ENCODE results near the gene ITGAL. TPM values are rescaled to one million over a fixed set of nuclear protein-coding genes. Genes with fewer than 3 reads are reported as not detected.
A peak's percentile ranks its signal among the peaks of the same experiment; 100 is the strongest.

The ITGAL gene
- total and polyA plus RNA-seq, 2 of the 13 experiments (the other 11 are each of a cell fraction or from before 2014, with no cell fraction given) = 0.86 to 1.2 TPM

- ATAC-seq = no peak
- Histone ChIP-seq H3K4me1 (ENCODE audit: insufficient read depth, low read length) (peaks cover 42% of the 10 kb centered on the region), H3K79me2 (ENCODE audit: insufficient read depth, low read length) (no peaks in the 10 kb centered on the region), H3K9me3 (ENCODE audit: low read length) (no peaks in the 10 kb centered on the region), H3K9ac (ENCODE audit: insufficient read depth, low read depth, low read length) (no peak overlapping the region), H3K36me3 (replicated peaks in 1 of 2; ENCODE audit: control insufficient read depth in 1 of 2, insufficient read depth in 2 of 2, low read length in 2 of 2) (no peaks in the 10 kb centered on the region), H2AFZ (ENCODE audit: low read length) (no peak overlapping the region), H4K20me1 (ENCODE audit: insufficient read depth, low read length) (no peaks in the 10 kb centered on the region), H3K27me3 (ENCODE audit: control insufficient read depth in 1 of 2, insufficient read depth in 2 of 2, low read length in 2 of 2) (peaks cover 3 to 18% of the 10 kb centered on the region in 2 experiments; a peak in 2 of 5 replicates), H3K27ac (ENCODE audit: extremely low read length, insufficient read depth, low read length) (no peak overlapping the region), H3K4me2 (ENCODE audit: low read depth, low read length) (no peak overlapping the region), H3K4me3 (replicated peaks in 1 of 3; ENCODE audit: insufficient read depth in 1 of 3, low read depth in 2 of 3, low read length in 3 of 3) (no peak overlapping the region)
- no peak for TF ChIP-seq ZMYM4 (CRISPR knock-in tag; IDR thresholded peaks at IDR 0.05)
- peak; percentile 45; the same call in 1 of the 2 replicates for TF ChIP-seq ZNF121 (CRISPR knock-in tag; IDR thresholded peaks at IDR 0.05)
- POLR2A ChIA-PET = no interaction called here
- CTCF ChIA-PET (ENCODE audit: low intra/inter-chr PET ratio, low total read pairs) = no interaction called here
- intact Hi-C loops (cut with micrococcal nuclease; ENCODE audit: unreplicated experiment) = no loop called here
- FAIRE-seq = no peak
- no peak for DNase-seq (ENCODE audit: low spot score)
- in situ Hi-C loops (cut with HindIII; ENCODE audit: extremely low pct_ligation_motif_present, low pct_unique_long_range_greater_than_20kb) = no loop called here
- 61% methylated on average over 8 of the region's 8 CpGs for WGBS (ENCODE audit: low lambda C conversion rate)
- no TSS peak for BruUV-seq (replicated peaks)
Observed at GRCh38 chr16:30470632-30470995, 1.9 kb upstream of the ITGAL start.

GRCh38 chr16:30473231-30474073 lies 910 bp downstream of the ITGAL start:
- CTCF ChIA-PET (ENCODE audit: low intra/inter-chr PET ratio, low total read pairs) = no interaction called here
- POLR2A ChIA-PET = interaction anchor here (1.3 kb wide), 1 partner anchor 28 kb away, joined by 5 read pairs; the partner anchor contains the start of gene SEPHS2
- Histone ChIP-seq H4K20me1 (ENCODE audit: insufficient read depth, low read length) (no peaks in the 10 kb centered on the region), H3K4me1 (ENCODE audit: insufficient read depth, low read length) (peaks cover 50% of the 10 kb centered on the region), H3K4me3 (replicated peaks in 1 of 3; ENCODE audit: insufficient read depth in 1 of 3, low read depth in 2 of 3, low read length in 3 of 3) (no peak overlapping the region; a peak in 1 of 6 replicates), H3K4me2 (ENCODE audit: low read depth, low read length) (no peak overlapping the region; the same call in 1 of the 2 replicates), H3K9me3 (ENCODE audit: low read length) (no peaks in the 10 kb centered on the region), H3K27ac (ENCODE audit: extremely low read length, insufficient read depth, low read length) (no peak overlapping the region), H3K36me3 (replicated peaks in 1 of 2; ENCODE audit: control insufficient read depth in 1 of 2, insufficient read depth in 2 of 2, low read length in 2 of 2) (no peaks in the 10 kb centered on the region), H2AFZ (ENCODE audit: low read length) (peak overlapping the region; percentile 5), H3K79me2 (ENCODE audit: insufficient read depth, low read length) (no peaks in the 10 kb centered on the region), H3K9ac (ENCODE audit: insufficient read depth, low read depth, low read length) (no peak overlapping the region), H3K27me3 (ENCODE audit: control insufficient read depth in 1 of 2, insufficient read depth in 2 of 2, low read length in 2 of 2) (peaks cover 3 to 18% of the 10 kb centered on the region in 2 experiments; a peak in 3 of 5 replicates)
- DNase-seq (ENCODE audit: low spot score) (no peak), ATAC-seq (peak; percentile 46), FAIRE-seq (no peak)
- intact Hi-C loops (cut with micrococcal nuclease; ENCODE audit: unreplicated experiment) = no loop called here
- WGBS (ENCODE audit: low lambda C conversion rate) = 38% methylated on average over 17 of the region's 19 CpGs
- in situ Hi-C loops (cut with HindIII; ENCODE audit: extremely low pct_ligation_motif_present, low pct_unique_long_range_greater_than_20kb) = no loop called here
- no TSS peak for BruUV-seq (replicated peaks)
- TF ChIP-seq ZFP62 (CRISPR knock-in tag; IDR thresholded peaks at IDR 0.05) = no peak
- 0 out of 2 replicates have a peak, but pooled peaks have one; percentile 22 for TF ChIP-seq ZSCAN31 (CRISPR knock-in tag; IDR thresholded peaks at IDR 0.05; ENCODE audit: low read depth)
- 0 out of 2 replicates have a peak, but pooled peaks have one; percentile 23 for TF ChIP-seq HNRNPL (IDR thresholded peaks at IDR 0.05; ENCODE audit: low read depth, low read length)
- TF ChIP-seq ZNF547 (CRISPR knock-in tag; IDR thresholded peaks at IDR 0.05) = no peak
- peak; percentile 38; the same call in 1 of the 2 replicates for TF ChIP-seq HIC2 (CRISPR knock-in tag; IDR thresholded peaks at IDR 0.05; ENCODE audit: low read depth)
- 0 out of 2 replicates have a peak, but pooled peaks have one; percentile 5 for TF ChIP-seq ZFX (CRISPR knock-in tag; IDR thresholded peaks at IDR 0.05; ENCODE audit: low read depth)
